K562 (cell line): ENCODE measurements around the gene SORCS2. TPM values are rescaled to one million over a fixed set of nuclear protein-coding genes. Genes with fewer than 3 reads are reported as not detected.

Experiments used
- ATAC-seq: fragments of 200-7000 bp; cut with Tn5 transposase; 3 replicates; pipeline ENCODE4 v1.9.1; 2020; ENCODE audit warnings: moderate library complexity
- BruUV-seq: library from RNA; stranded (reverse); fragments of 400-500 nt; replicated peaks from 2 replicates; lab custom pipeline; 2021; lab: Mats Ljungman, UMichigan
- CTCF ChIA-PET: fragments of 300-600 bp; formaldehyde crosslinking; extraction: SDS; loops from one replicate; lab custom pipeline; 2021; ENCODE audit warnings: low intra/inter-chr PET ratio; lab: Yijun Ruan, JAX
- POLR2A ChIA-PET: fragments of 300-600, 350-650 bp; sonication (Branson Sonifier 250); formaldehyde crosslinking; extraction: SDS; loops from one replicate; lab custom pipeline; 2021; ENCODE audit warnings: antibody characterized with exemption, inconsistent platforms; lab: Yijun Ruan, JAX
- DNase-seq, 4 experiments: peaks; one replicate each; pipeline versions ENCODE4 v3.0.0 to v3.0.0-alpha.2; 2011 to 2018; ENCODE audit warnings: low spot score in 3 of 4, mixed read lengths in 3 of 4; ENCODE audit errors: extremely low read depth in 1 of 4
- FAIRE-seq: peaks from 2 replicates; lab custom pipeline; 2011; peaks lifted over from hg19 to GRCh38; lab: Jason Lieb, UNC
- H2AFZ ChIP-seq: 2 replicates; pipeline ENCODE4 v1.6.0; 2011; ENCODE audit warnings: low read depth, low read length, control low read depth, inconsistent platforms
- H3K27ac ChIP-seq: fragments of 200-600 bp; 3 replicates; pipeline ENCODE4 v1.8.0; 2011; ENCODE audit warnings: low read depth, mild to moderate bottlenecking, control low read depth, inconsistent platforms, low read length, moderate library complexity, mixed read lengths; ENCODE audit errors: extremely low read depth
- H3K27me3 ChIP-seq, 2 experiments: fragments of 300-600 bp in 1 of 2; 2 replicates in 1 of 2; 3 replicates in 1 of 2; pipeline versions ENCODE4 v1.6.0 to v1.8.0; 2011; ENCODE audit warnings: inconsistent platforms in 2 of 2, low read length in 2 of 2, mild to moderate bottlenecking in 1 of 2, mixed read lengths in 1 of 2, moderate library complexity in 1 of 2; ENCODE audit not compliant: control insufficient read depth in 2 of 2, insufficient read depth in 2 of 2
- H3K36me3 ChIP-seq: fragments of 300-600 bp; 3 replicates; pipeline ENCODE4 v1.8.0; 2011; ENCODE audit warnings: mild to moderate bottlenecking, low read length, inconsistent platforms; ENCODE audit not compliant: control insufficient read depth, insufficient read depth
- H3K4me1 ChIP-seq, 2 experiments: fragments of 200-600 bp in 1 of 2; replicated peaks in 1 of 2; 2 replicates in 1 of 2; 3 replicates in 1 of 2; pipeline versions ENCODE4 v1.5.1 to v1.8.0; 2011; ENCODE audit warnings: inconsistent platforms in 2 of 2, low read length in 2 of 2, mild to moderate bottlenecking in 1 of 2, mixed read lengths in 1 of 2, moderate library complexity in 1 of 2; ENCODE audit not compliant: control insufficient read depth in 2 of 2, insufficient read depth in 2 of 2
- H3K4me2 ChIP-seq: 2 replicates; pipeline ENCODE4 v1.6.1; 2011; ENCODE audit warnings: low read length, control low read depth, inconsistent platforms, mixed read lengths; ENCODE audit not compliant: insufficient read depth
- H3K4me3 ChIP-seq: fragments of 200-600 bp; sonication (generic), shearing (Covaris generic); 2 replicates; pipeline ENCODE4 v1.5.1; 2016; ENCODE audit warnings: control low read depth, inconsistent platforms
- H3K79me2 ChIP-seq: fragments of 200-600 bp; 3 replicates; pipeline ENCODE4 v1.8.0; 2011; ENCODE audit warnings: low read length, inconsistent platforms; ENCODE audit not compliant: control insufficient read depth, insufficient read depth
- H3K9ac ChIP-seq, 2 experiments: 2 replicates each; pipeline versions ENCODE4 v1.6.0 to v1.6.1; 2011; ENCODE audit warnings: low read depth in 2 of 2, low read length in 2 of 2, control low read depth in 1 of 2, inconsistent platforms in 1 of 2, mild to moderate bottlenecking in 1 of 2, mixed read lengths in 1 of 2; ENCODE audit not compliant: insufficient read depth in 1 of 2
- H3K9me1 ChIP-seq: one replicate; pipeline ENCODE4 v1.6.0; 2011; ENCODE audit warnings: inconsistent platforms, mild to moderate bottlenecking, low read length, moderate library complexity; ENCODE audit not compliant: control insufficient read depth, insufficient read depth
- H3K9me3 ChIP-seq: replicated peaks from 2 replicates; pipeline ENCODE4 v1.5.1; 2011; ENCODE audit warnings: low read depth, low read length, inconsistent platforms; ENCODE audit not compliant: control insufficient read depth, insufficient read depth
- H4K20me1 ChIP-seq: replicated peaks from 2 replicates; pipeline ENCODE4 v1.6.1; 2011; ENCODE audit warnings: low read length, inconsistent platforms, mixed read lengths; ENCODE audit not compliant: control insufficient read depth, insufficient read depth
- ADNP ChIP-seq: fragments of 200-800 bp; sonication (Bioruptor generic); IDR thresholded peaks from 2 replicates; pipeline ENCODE4 v1.6.1; 2016; ENCODE audit warnings: missing genetic modification characterization, missing compliant biosample characterization
- BRF1 ChIP-seq: IDR thresholded peaks from 3 replicates; pipeline ENCODE4 v1.6.1; 2011; ENCODE audit warnings: borderline replicate concordance, mild to moderate bottlenecking; ENCODE audit not compliant: insufficient read length; ENCODE audit errors: extremely low read depth
- CCNT2 ChIP-seq: IDR thresholded peaks from 2 replicates; pipeline ENCODE4 v1.6.1; 2011; ENCODE audit warnings: borderline replicate concordance, low read depth, mild to moderate bottlenecking, moderate library complexity, mixed read lengths, low read length; ENCODE audit not compliant: insufficient read length; ENCODE audit errors: extremely low read depth
- LCOR ChIP-seq: sonication (generic); formaldehyde crosslinking; IDR thresholded peaks from 2 replicates; pipeline ENCODE4 v1.8.0; 2022; ENCODE audit warnings: mild to moderate bottlenecking, missing genetic modification reagents
- RBM14 ChIP-seq: fragments of 200-400 bp; formaldehyde crosslinking; IDR thresholded peaks from 2 replicates; pipeline ENCODE4 v1.6.1; 2018; ENCODE audit warnings: low read depth, mild to moderate bottlenecking, low read length, moderate library complexity, borderline replicate concordance; ENCODE audit not compliant: insufficient read depth
- U2AF2 ChIP-seq: fragments of 200-400 bp; formaldehyde crosslinking; optimal IDR thresholded peaks from 2 replicates; pipeline ENCODE3; 2017; ENCODE audit warnings: low read depth, mild to moderate bottlenecking, low read length
- YY1 ChIP-seq, 3 experiments: IDR thresholded peaks; 2 replicates each; pipeline ENCODE4 v1.6.1; 2011; ENCODE audit warnings: low read length in 2 of 3, mild to moderate bottlenecking in 2 of 3, moderate library complexity in 2 of 3, borderline replicate concordance in 1 of 3, control low read depth in 1 of 3, low read depth in 1 of 3; ENCODE audit not compliant: insufficient read depth in 3 of 3, insufficient replicate concordance in 2 of 3, control insufficient read depth in 1 of 3, insufficient read length in 1 of 3; ENCODE audit errors: extremely low read depth in 1 of 3
- ZFX ChIP-seq: sonication (generic); formaldehyde crosslinking; IDR thresholded peaks from 2 replicates; pipeline ENCODE4 v1.8.0; 2022; ENCODE audit warnings: mild to moderate bottlenecking, missing genetic modification reagents, moderate library complexity
- ZKSCAN3 ChIP-seq: fragments of 250-450 bp; sonication (Bioruptor Pico); IDR thresholded peaks from 2 replicates; pipeline ENCODE4 v1.4.0; 2020
- ZNF76 ChIP-seq: fragments of 250-450 bp; sonication (Bioruptor Pico); IDR thresholded peaks from 2 replicates; pipeline ENCODE4 v1.4.0; 2020; ENCODE audit warnings: mild to moderate bottlenecking, moderate library complexity, borderline replicate concordance
- WGBS: fragments of 100-300 bp; shearing (Covaris generic); methylation state at CpG from one replicate; pipeline ENCODE4 v1.1.6; 2016; ENCODE audit warnings: low coverage, mixed read lengths; ENCODE audit not compliant: insufficient coverage; ENCODE audit errors: missing lambda C conversion rate; 5-methylcytosine and 5-hydroxymethylcytosine counted together
- in situ Hi-C: fragments of 300-500 bp; cut with MboI; formaldehyde crosslinking; loops from 4 replicates; pipeline ENCODE4 v1.15.0; 2018; ENCODE audit warnings: inconsistent platforms, mixed read lengths
- intact Hi-C: fragments of 100-400 bp; cut with micrococcal nuclease; formaldehyde crosslinking; loops from 2 replicates; pipeline ENCODE4 v1.14.2; 2022
- polyA plus RNA-seq, 8 experiments: library from polyadenylated mRNA; depleted of rRNA in 4 of 8; stranded (reverse) in 5 of 8; unstranded in 3 of 8; fragments of >200 nt; fragmentation: Nextera tagmentation in 2 of 8; fragmentation: Illumina TruSeq in 1 of 8; extraction: Ambion mirVana in 2 of 8; extraction: Trizol in 1 of 8; gene quantifications; 2 replicates each; pipeline versions ENCODE4 v1.2.1 to v1.2.3, GENCODE V29; 2011 to 2014; ENCODE audit warnings: inconsistent platforms in 1 of 8, missing spikeins in 1 of 8
- total RNA-seq, 7 experiments: library from RNA; depleted of rRNA in 6 of 7; stranded (reverse); fragments of >200 nt in 6 of 7; fragmentation: Illumina TruSeq in 2 of 7; extraction: Trizol in 2 of 7; gene quantifications; 2 replicates each; pipeline versions ENCODE4 v1.2.1 to v1.2.3, GENCODE V29; 2011 to 2021; ENCODE audit warnings: low replicate concordance in 1 of 7
- TF ChIP-seq, protein P1 (sequence below): fragments of 250-450 bp; sonication (Bioruptor Pico); IDR thresholded peaks from 2 replicates; pipeline ENCODE4 v1.8.0; 2021; ENCODE audit warnings: mild to moderate bottlenecking, moderate library complexity
- TF ChIP-seq, protein P2 (sequence below), 2 experiments: fragments of 450-650 bp; conservative IDR thresholded peaks; 2 replicates each; pipeline ENCODE4 v1.6.1; 2017; ENCODE audit warnings: mild to moderate bottlenecking in 2 of 2, moderate library complexity in 2 of 2
- TF ChIP-seq, protein P3 (sequence below): sonication (generic); formaldehyde crosslinking; IDR thresholded peaks from 2 replicates; pipeline ENCODE4 v1.8.0; 2022; ENCODE audit warnings: mild to moderate bottlenecking, low read depth, missing genetic modification reagents
- TF ChIP-seq, protein P4 (sequence below), 2 experiments: fragments of 450-650 bp in 1 of 2; sonication (generic) in 1 of 2; formaldehyde crosslinking; conservative IDR thresholded peaks; 2 replicates each; pipeline versions ENCODE4 v1.4.0 to v1.8.1; 2020 to 2022; ENCODE audit warnings: mild to moderate bottlenecking in 1 of 2, missing genetic modification reagents in 1 of 2

The SORCS2 gene
- total and polyA plus RNA-seq, 9 of the 15 experiments (the other 6 are each of a cell fraction or from before 2014, with no cell fraction given) = not detected

DNA sequence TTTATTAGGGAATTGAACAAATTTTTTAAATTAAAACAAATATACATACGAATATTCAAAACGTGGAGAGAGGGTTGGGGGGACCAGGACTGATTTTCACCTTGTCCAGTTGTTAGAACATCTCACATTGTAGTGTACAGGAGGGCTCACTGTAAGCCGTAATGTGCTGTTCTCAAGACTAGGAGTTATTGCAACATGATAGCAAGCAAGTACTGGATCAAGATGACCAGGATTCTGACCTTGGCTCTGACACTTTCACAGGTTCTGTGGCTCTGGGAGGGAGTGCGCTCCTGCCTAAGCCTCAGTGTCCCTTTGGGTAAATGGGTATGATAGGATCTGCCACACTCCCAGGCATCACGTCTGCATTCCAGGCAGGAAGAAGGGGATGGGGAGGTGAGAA is 59.0 kb downstream of the SORCS2 start (continued):
- TF ChIP-seq, protein P1, sequence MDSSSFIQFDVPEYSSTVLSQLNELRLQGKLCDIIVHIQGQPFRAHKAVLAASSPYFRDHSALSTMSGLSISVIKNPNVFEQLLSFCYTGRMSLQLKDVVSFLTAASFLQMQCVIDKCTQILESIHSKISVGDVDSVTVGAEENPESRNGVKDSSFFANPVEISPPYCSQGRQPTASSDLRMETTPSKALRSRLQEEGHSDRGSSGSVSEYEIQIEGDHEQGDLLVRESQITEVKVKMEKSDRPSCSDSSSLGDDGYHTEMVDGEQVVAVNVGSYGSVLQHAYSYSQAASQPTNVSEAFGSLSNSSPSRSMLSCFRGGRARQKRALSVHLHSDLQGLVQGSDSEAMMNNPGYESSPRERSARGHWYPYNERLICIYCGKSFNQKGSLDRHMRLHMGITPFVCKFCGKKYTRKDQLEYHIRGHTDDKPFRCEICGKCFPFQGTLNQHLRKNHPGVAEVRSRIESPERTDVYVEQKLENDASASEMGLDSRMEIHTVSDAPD (CRISPR knock-in tag) = no peak
- no peak for TF ChIP-seq ZKSCAN3 (CRISPR knock-in tag)
- TF ChIP-seq ZNF76 (CRISPR knock-in tag) = no peak
- TF ChIP-seq U2AF2 = no peak
- TF ChIP-seq, all 486 proteins: peak for 0

DNA sequence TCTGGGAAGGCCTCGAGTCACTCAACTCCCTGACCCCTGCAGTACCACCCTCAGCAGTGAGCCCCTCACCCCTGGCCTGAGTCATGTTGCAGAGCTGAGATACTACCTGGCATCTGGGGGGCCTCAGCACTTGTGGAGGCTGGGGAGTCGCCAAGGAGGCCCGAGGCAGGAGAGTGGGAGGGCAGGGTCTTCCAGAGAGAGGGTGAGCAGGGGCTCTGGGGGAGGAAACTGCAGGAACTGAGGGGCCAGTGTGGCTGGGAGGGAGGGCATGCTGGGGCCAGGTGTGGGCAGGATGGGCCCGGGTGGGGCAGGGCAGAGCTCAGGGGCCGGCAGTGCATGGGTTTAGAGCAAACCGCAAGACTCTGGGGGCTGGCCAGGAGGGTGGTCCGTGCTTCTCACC is 59.7 kb downstream of the SORCS2 start:
- no peak overlapping the region for H3K4me2 ChIP-seq
- no peaks in the 10 kb centered on the region; the same call in 1 of the 2 replicates for H4K20me1 ChIP-seq
- H3K9ac ChIP-seq = no peak overlapping the region
- no peak overlapping the region for H3K27ac ChIP-seq
- CTCF ChIA-PET = no interaction called here
- intact Hi-C loops (no loop called here), in situ Hi-C loops (no loop called here)
- ATAC-seq (no peak), FAIRE-seq (no peak), DNase-seq (no peak)
- WGBS = 0% methylated on average over 6 of the region's 7 CpGs
- peaks cover 0 to 3% of the 10 kb centered on the region in 2 experiments; a peak in 2 of 5 replicates for H3K4me1 ChIP-seq
- POLR2A ChIA-PET = interaction anchor here (0.7 kb wide), 1 partner anchor 14 kb away, joined by 3 read pairs; no protein-coding TSS in a partner anchor
- no peaks in the 10 kb centered on the region for H3K36me3 ChIP-seq
- BruUV-seq = no TSS peak
- no peaks in the 10 kb centered on the region for H3K9me1 ChIP-seq
- H3K9me3 ChIP-seq = no peaks in the 10 kb centered on the region
- peaks cover 12 to 52% of the 10 kb centered on the region in 2 experiments; a peak in 4 of 5 replicates for H3K27me3 ChIP-seq
- no peak overlapping the region for H2AFZ ChIP-seq
- H3K4me3 ChIP-seq = no peak overlapping the region
- H3K79me2 ChIP-seq = no peaks in the 10 kb centered on the region
- no peak for TF ChIP-seq ADNP (tag)
- no peak for TF ChIP-seq BRF1
- TF ChIP-seq, protein P2, sequence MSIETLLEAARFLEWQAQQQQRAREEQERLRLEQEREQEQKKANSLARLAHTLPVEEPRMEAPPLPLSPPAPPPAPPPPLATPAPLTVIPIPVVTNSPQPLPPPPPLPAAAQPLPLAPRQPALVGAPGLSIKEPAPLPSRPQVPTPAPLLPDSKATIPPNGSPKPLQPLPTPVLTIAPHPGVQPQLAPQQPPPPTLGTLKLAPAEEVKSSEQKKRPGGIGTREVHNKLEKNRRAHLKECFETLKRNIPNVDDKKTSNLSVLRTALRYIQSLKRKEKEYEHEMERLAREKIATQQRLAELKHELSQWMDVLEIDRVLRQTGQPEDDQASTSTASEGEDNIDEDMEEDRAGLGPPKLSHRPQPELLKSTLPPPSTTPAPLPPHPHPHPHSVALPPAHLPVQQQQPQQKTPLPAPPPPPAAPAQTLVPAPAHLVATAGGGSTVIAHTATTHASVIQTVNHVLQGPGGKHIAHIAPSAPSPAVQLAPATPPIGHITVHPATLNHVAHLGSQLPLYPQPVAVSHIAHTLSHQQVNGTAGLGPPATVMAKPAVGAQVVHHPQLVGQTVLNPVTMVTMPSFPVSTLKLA (conservative IDR thresholded peaks at IDR 0.05) = no peak
- TF ChIP-seq, protein P3, sequence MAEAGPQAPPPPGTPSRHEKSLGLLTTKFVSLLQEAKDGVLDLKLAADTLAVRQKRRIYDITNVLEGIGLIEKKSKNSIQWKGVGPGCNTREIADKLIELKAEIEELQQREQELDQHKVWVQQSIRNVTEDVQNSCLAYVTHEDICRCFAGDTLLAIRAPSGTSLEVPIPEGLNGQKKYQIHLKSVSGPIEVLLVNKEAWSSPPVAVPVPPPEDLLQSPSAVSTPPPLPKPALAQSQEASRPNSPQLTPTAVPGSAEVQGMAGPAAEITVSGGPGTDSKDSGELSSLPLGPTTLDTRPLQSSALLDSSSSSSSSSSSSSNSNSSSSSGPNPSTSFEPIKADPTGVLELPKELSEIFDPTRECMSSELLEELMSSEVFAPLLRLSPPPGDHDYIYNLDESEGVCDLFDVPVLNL (CRISPR knock-in tag) = no peak
- no peak for TF ChIP-seq YY1 (IDR thresholded peaks at IDR 0.05; ENCODE audit: borderline replicate concordance in 1 of 3, control insufficient read depth in 1 of 3, extremely low read depth in 1 of 3, insufficient read depth in 3 of 3, insufficient read length in 1 of 3, insufficient replicate concordance in 2 of 3, low read depth in 1 of 3, low read length in 2 of 3)
- TF ChIP-seq CCNT2 = no peak
- TF ChIP-seq RBM14 = no peak
- TF ChIP-seq LCOR (CRISPR knock-in tag) = no peak
- TF ChIP-seq, protein P4, sequence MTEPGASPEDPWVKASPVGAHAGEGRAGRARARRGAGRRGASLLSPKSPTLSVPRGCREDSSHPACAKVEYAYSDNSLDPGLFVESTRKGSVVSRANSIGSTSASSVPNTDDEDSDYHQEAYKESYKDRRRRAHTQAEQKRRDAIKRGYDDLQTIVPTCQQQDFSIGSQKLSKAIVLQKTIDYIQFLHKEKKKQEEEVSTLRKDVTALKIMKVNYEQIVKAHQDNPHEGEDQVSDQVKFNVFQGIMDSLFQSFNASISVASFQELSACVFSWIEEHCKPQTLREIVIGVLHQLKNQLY (CRISPR knock-in tag; conservative IDR thresholded peaks at IDR 0.05) = no peak
- no peak for TF ChIP-seq ZFX
